IMR-90 (cell line): ENCODE data around the gene KCTD5. TPM values are rescaled to one million over a fixed set of nuclear protein-coding genes. Genes with fewer than 3 reads are reported as not detected.
A peak's percentile ranks its signal among the peaks of the same experiment; 100 is the strongest.
"Not testable (repeated sequence)": the region's sequence is repeated elsewhere in the genome, so short reads cannot be mapped to it uniquely, and the experiment has no call there.

ENCODE experiments used
- ATAC-seq: fragments of 200-7000 bp; cut with Tn5 transposase; 2 replicates; pipeline ENCODE4 v1.9.1; 2020; ENCODE audit warnings: low read depth, mild to moderate bottlenecking, moderate library complexity
- BruUV-seq: library from RNA; stranded (reverse); fragments of 400-500 nt; replicated peaks from 2 replicates; lab custom pipeline; 2021; lab: Mats Ljungman, UMichigan
- CTCF ChIA-PET: fragments of 300-600 bp; formaldehyde crosslinking; extraction: SDS; loops from one replicate; lab custom pipeline; 2021; ENCODE audit warnings: antibody characterized with exemption; lab: Yijun Ruan, JAX
- POLR2A ChIA-PET: fragments of 300-600 bp; sonication (Branson Sonifier 250); formaldehyde crosslinking; loops from one replicate; lab custom pipeline; 2022; ENCODE audit warnings: antibody characterized with exemption; ENCODE audit not compliant: unreplicated experiment; lab: Charles Lee
- DNase-seq: peaks from one replicate; pipeline ENCODE4 v3.0.0; 2013
- H2AFZ ChIP-seq: replicated peaks from 2 replicates; pipeline ENCODE3; 2013; ENCODE audit warnings: low read length, mild to moderate bottlenecking; ENCODE audit not compliant: poor library complexity
- H2AK5ac ChIP-seq: 2 replicates; pipeline ENCODE4 v1.6.1; 2013; ENCODE audit warnings: low read depth, low read length, inconsistent platforms
- H2AK9ac ChIP-seq: replicated peaks from 2 replicates; pipeline ENCODE3; 2013; ENCODE audit warnings: mild to moderate bottlenecking, low read depth, low read length, moderate library complexity; ENCODE audit not compliant: poor library complexity
- H2BK120ac ChIP-seq: 2 replicates; pipeline ENCODE4 v1.6.1; 2013; ENCODE audit warnings: low read depth, low read length, inconsistent platforms
- H2BK15ac ChIP-seq: 3 replicates; pipeline ENCODE4 v1.6.1; 2013; ENCODE audit warnings: low read depth, low read length, inconsistent platforms
- H2BK20ac ChIP-seq: 2 replicates; pipeline ENCODE4 v1.6.1; 2013; ENCODE audit warnings: low read depth, mild to moderate bottlenecking, inconsistent platforms, low read length, moderate library complexity
- H2BK5ac ChIP-seq: 2 replicates; pipeline ENCODE4 v1.6.1; 2013; ENCODE audit warnings: mild to moderate bottlenecking, low read depth, low read length, inconsistent platforms; ENCODE audit not compliant: poor library complexity, severe bottlenecking
- H3K14ac ChIP-seq: replicated peaks from 2 replicates; pipeline ENCODE4 v1.6.1; 2013; ENCODE audit warnings: low read depth, low read length, inconsistent platforms
- H3K18ac ChIP-seq: 2 replicates; pipeline ENCODE4 v1.6.1; 2013; ENCODE audit warnings: low read depth, low read length, control low read depth
- H3K23ac ChIP-seq: 2 replicates; pipeline ENCODE4 v1.6.1; 2013; ENCODE audit warnings: low read depth, low read length, inconsistent platforms
- H3K27ac ChIP-seq: 2 replicates; pipeline ENCODE4 v1.5.1; 2013; ENCODE audit warnings: mild to moderate bottlenecking, control low read depth, low read length; ENCODE audit not compliant: insufficient read depth
- H3K27me3 ChIP-seq: 2 replicates; pipeline ENCODE4 v1.6.1; 2013; ENCODE audit warnings: low read length; ENCODE audit not compliant: control insufficient read depth, insufficient read depth
- H3K36me3 ChIP-seq: 2 replicates; pipeline ENCODE4 v1.6.1; 2013; ENCODE audit warnings: low read length, mixed read lengths; ENCODE audit not compliant: control insufficient read depth, insufficient read depth
- H3K4ac ChIP-seq: 2 replicates; pipeline ENCODE4 v1.6.1; 2013; ENCODE audit warnings: low read depth, low read length, inconsistent platforms
- H3K4me1 ChIP-seq: 2 replicates; pipeline ENCODE4 v1.6.1; 2013; ENCODE audit warnings: low read length, mixed read lengths; ENCODE audit not compliant: control insufficient read depth, insufficient read depth
- H3K4me2 ChIP-seq: 2 replicates; pipeline ENCODE4 v1.6.1; 2013; ENCODE audit warnings: low read depth, mild to moderate bottlenecking, control low read depth, low read length, moderate library complexity
- H3K4me3 ChIP-seq: 2 replicates; pipeline ENCODE4 v1.5.1; 2013; ENCODE audit warnings: low read depth, mild to moderate bottlenecking, control low read depth, low read length, moderate library complexity; ENCODE audit not compliant: insufficient read depth
- H3K56ac ChIP-seq: 2 replicates; pipeline ENCODE4 v1.6.1; 2013; ENCODE audit warnings: low read length, inconsistent platforms; ENCODE audit not compliant: insufficient read depth; ENCODE audit errors: extremely low read depth
- H3K79me1 ChIP-seq, 2 experiments: 2 replicates each; pipeline ENCODE4 v1.6.1; 2013; ENCODE audit warnings: low read length in 2 of 2, inconsistent platforms in 1 of 2, low read depth in 1 of 2
- H3K9ac ChIP-seq: 2 replicates; pipeline ENCODE4 v1.6.1; 2013; ENCODE audit warnings: low read depth, low read length, control low read depth
- H3K9me1 ChIP-seq: 2 replicates; pipeline ENCODE4 v1.6.1; 2013; ENCODE audit warnings: low read length, inconsistent platforms; ENCODE audit not compliant: insufficient read depth
- H3K9me3 ChIP-seq: 2 replicates; pipeline ENCODE4 v1.6.1; 2013; ENCODE audit warnings: low read length; ENCODE audit not compliant: control insufficient read depth, insufficient read depth
- H4K20me1 ChIP-seq: 2 replicates; pipeline ENCODE4 v1.6.1; 2013; ENCODE audit warnings: low read length, inconsistent platforms; ENCODE audit not compliant: insufficient read depth
- H4K5ac ChIP-seq: 2 replicates; pipeline ENCODE4 v1.6.1; 2013; ENCODE audit warnings: mild to moderate bottlenecking, low read depth, low read length, control low read depth
- H4K8ac ChIP-seq, 2 experiments: 2 replicates each; pipeline ENCODE4 v1.6.1; 2013; ENCODE audit warnings: low read depth in 2 of 2, low read length in 2 of 2, control low read depth in 1 of 2, inconsistent platforms in 1 of 2
- H4K91ac ChIP-seq: 2 replicates; pipeline ENCODE4 v1.6.1; 2013; ENCODE audit warnings: low read depth, low read length, inconsistent platforms; ENCODE audit not compliant: insufficient read depth
- WGBS, 2 experiments: methylation state at CpG; one replicate each; pipeline versions ENCODE4 v1.1.5 to v1.1.7; 2013; ENCODE audit warnings: missing lambda C conversion rate in 2 of 2; ENCODE audit not compliant: insufficient read length in 1 of 2; ENCODE audit errors: extremely low coverage in 2 of 2; 5-methylcytosine and 5-hydroxymethylcytosine counted together
- dilution Hi-C: fragments of 300-500 bp; cut with HindIII; formaldehyde crosslinking; loops from one replicate; pipeline ENCODE4 v1.14.3; 2018; ENCODE audit warnings: low sequenced_read_pairs; ENCODE audit not compliant: unreplicated experiment
- in situ Hi-C: fragments of 300-500 bp; cut with MboI; formaldehyde crosslinking; loops from 3 replicates; pipeline ENCODE4 v1.14.3; 2019; ENCODE audit warnings: low sequenced_read_pairs, inconsistent platforms, mixed read lengths
- intact Hi-C: fragments of 100-400 bp; cut with micrococcal nuclease; formaldehyde crosslinking; loops from 2 replicates; pipeline ENCODE4 v1.10.0; 2022
- polyA plus RNA-seq, 3 experiments: library from polyadenylated mRNA; depleted of rRNA; stranded (reverse); fragments of >200 nt; gene quantifications; 2 replicates each; pipeline ENCODE4 v1.2.3, GENCODE V29; 2012; ENCODE audit warnings: low replicate concordance in 1 of 3
- total RNA-seq: library from RNA; depleted of rRNA; stranded (reverse); fragments of >200 nt; gene quantifications from 2 replicates; pipeline ENCODE4 v1.2.3, GENCODE V29; 2012

KCTD5 gene
- total and polyA plus RNA-seq, 2 of the 4 experiments (the other 2 are of a cell fraction), result 17.2 to 56.2 TPM

- Histone ChIP-seq H3K79me1 (peaks cover 8 to 15% of the 10 kb centered on the region in 2 experiments), H3K36me3 (peaks cover 14% of the 10 kb centered on the region), H4K8ac (peak overlapping the region in 1 of 2 experiments; percentile 60; a peak in 2 of 4 replicates)
- 60% methylated on average over 1 of the region's 10 CpGs; no CpG with 5 or more reads in 1 of the 2 experiments for WGBS, 2 experiments
- dilution Hi-C loops, in situ Hi-C loops, H2BK120ac ChIP-seq, H3K9ac ChIP-seq, H3K14ac ChIP-seq, H3K4me2 ChIP-seq, H3K9me3 ChIP-seq, H3K4me1 ChIP-seq, H2AFZ ChIP-seq, H3K18ac ChIP-seq, H3K27ac ChIP-seq, H4K5ac ChIP-seq, POLR2A ChIA-PET, CTCF ChIA-PET, H4K91ac ChIP-seq, H2BK20ac ChIP-seq, H3K4me3 ChIP-seq, intact Hi-C loops, BruUV-seq, ATAC-seq, H2BK15ac ChIP-seq, H2AK5ac ChIP-seq, H2AK9ac ChIP-seq, H3K4ac ChIP-seq, H3K9me1 ChIP-seq, H4K20me1 ChIP-seq, H2BK5ac ChIP-seq, H3K27me3 ChIP-seq, H3K56ac ChIP-seq, DNase-seq, H3K23ac ChIP-seq: not testable (repeated sequence)
Observed at GRCh38 chr16:2669587-2669986, 12.7 kb upstream of the KCTD5 start.
